H9 (cell line): ENCODE results near the gene FAM89B. TPM values are rescaled to one million over a fixed set of nuclear protein-coding genes. Genes with fewer than 3 reads are reported as not detected.
A peak's percentile ranks its signal among the peaks of the same experiment; 100 is the strongest.

Source experiments
- DNase-seq: peaks from one replicate; pipeline ENCODE4 v3.0.0-alpha.2; 2017
- H2AFZ ChIP-seq: one replicate; pipeline ENCODE4 v1.6.1; 2013; ENCODE audit warnings: mild to moderate bottlenecking, low read length, control low read depth, moderate library complexity
- H2AK5ac ChIP-seq: 2 replicates; pipeline ENCODE4 v1.6.1; 2013; ENCODE audit warnings: low read length, control low read depth, mixed read lengths; ENCODE audit not compliant: insufficient read length
- H2BK120ac ChIP-seq: one replicate; pipeline ENCODE4 v1.6.1; 2013; ENCODE audit warnings: low read depth, mild to moderate bottlenecking, low read length, control low read depth, inconsistent platforms; ENCODE audit not compliant: poor library complexity, severe bottlenecking
- H2BK12ac ChIP-seq: 2 replicates; pipeline ENCODE4 v1.6.1; 2013; ENCODE audit warnings: low read length, control low read depth, mixed read lengths, low read depth; ENCODE audit not compliant: insufficient read length
- H2BK15ac ChIP-seq: 2 replicates; pipeline ENCODE4 v1.6.1; 2013; ENCODE audit warnings: low read depth, low read length, control low read depth
- H2BK20ac ChIP-seq: one replicate; pipeline ENCODE4 v1.6.1; 2013; ENCODE audit warnings: low read depth, mild to moderate bottlenecking, low read length, control low read depth, inconsistent platforms; ENCODE audit not compliant: poor library complexity, severe bottlenecking
- H2BK5ac ChIP-seq: 2 replicates; pipeline ENCODE4 v1.6.1; 2013; ENCODE audit warnings: low read length, control low read depth, mixed read lengths; ENCODE audit not compliant: insufficient read length
- H3K14ac ChIP-seq: 2 replicates; pipeline ENCODE4 v1.6.1; 2013; ENCODE audit warnings: low read length, control low read depth; ENCODE audit not compliant: insufficient read depth
- H3K18ac ChIP-seq: 2 replicates; pipeline ENCODE4 v1.6.1; 2013; ENCODE audit warnings: low read depth, mild to moderate bottlenecking, mixed read lengths, low read length, control low read depth; ENCODE audit not compliant: insufficient read length
- H3K23ac ChIP-seq: 2 replicates; pipeline ENCODE4 v1.6.1; 2013; ENCODE audit warnings: low read length, control low read depth, mixed read lengths, low read depth; ENCODE audit not compliant: insufficient read length
- H3K23me2 ChIP-seq: 2 replicates; pipeline ENCODE4 v1.6.1; 2013; ENCODE audit warnings: low read depth, mild to moderate bottlenecking, mixed read lengths, low read length, control low read depth; ENCODE audit not compliant: insufficient read length, poor library complexity, severe bottlenecking
- H3K27ac ChIP-seq: 2 replicates; pipeline ENCODE4 v1.5.1; 2013; ENCODE audit warnings: low read length, control low read depth, mixed read lengths, low read depth; ENCODE audit not compliant: insufficient read length
- H3K27me3 ChIP-seq: 2 replicates; pipeline ENCODE4 v1.6.1; 2013; ENCODE audit warnings: low read length, control low read depth, inconsistent platforms; ENCODE audit not compliant: insufficient read depth
- H3K4ac ChIP-seq: 2 replicates; pipeline ENCODE4 v1.6.1; 2013; ENCODE audit warnings: low read depth, mild to moderate bottlenecking, control low read depth, inconsistent platforms, low read length, moderate library complexity
- H3K4me1 ChIP-seq: 2 replicates; pipeline ENCODE4 v1.6.1; 2013; ENCODE audit warnings: low read length, control low read depth, inconsistent platforms; ENCODE audit not compliant: insufficient read depth
- H3K4me2 ChIP-seq: 2 replicates; pipeline ENCODE4 v1.6.1; 2013; ENCODE audit warnings: low read length, control low read depth, mixed read lengths; ENCODE audit not compliant: insufficient read length, insufficient read depth
- H3K56ac ChIP-seq: 2 replicates; pipeline ENCODE4 v1.6.1; 2013; ENCODE audit warnings: low read depth, mild to moderate bottlenecking, mixed read lengths, low read length, control low read depth; ENCODE audit not compliant: insufficient read length
- H3K79me1 ChIP-seq: 2 replicates; pipeline ENCODE4 v1.6.1; 2013; ENCODE audit warnings: low read depth, mild to moderate bottlenecking, moderate library complexity, low read length, control low read depth, inconsistent platforms; ENCODE audit not compliant: insufficient read depth, poor library complexity, severe bottlenecking
- H3K79me2 ChIP-seq: 2 replicates; pipeline ENCODE4 v1.6.1; 2013; ENCODE audit warnings: low read length, control low read depth, inconsistent platforms; ENCODE audit not compliant: insufficient read depth
- H3K9ac ChIP-seq: 2 replicates; pipeline ENCODE4 v1.6.1; 2013; ENCODE audit warnings: low read length, control low read depth, mixed read lengths; ENCODE audit not compliant: insufficient read length; ENCODE audit errors: extremely low read depth
- H3K9me3 ChIP-seq: one replicate; pipeline ENCODE4 v1.6.1; 2013; ENCODE audit warnings: low read depth, low read length, inconsistent platforms; ENCODE audit not compliant: control insufficient read depth
- H3T11ph ChIP-seq: one replicate; pipeline ENCODE4 v1.6.1; 2013; ENCODE audit warnings: mild to moderate bottlenecking, low read length, control low read depth, inconsistent platforms
- H4K20me1 ChIP-seq: one replicate; pipeline ENCODE4 v1.6.1; 2013; ENCODE audit not compliant: control insufficient read depth, insufficient read length, insufficient read depth
- H4K5ac ChIP-seq: 2 replicates; pipeline ENCODE4 v1.6.1; 2013; ENCODE audit warnings: low read depth, mild to moderate bottlenecking, mixed read lengths, low read length, control low read depth; ENCODE audit not compliant: insufficient read length
- H4K8ac ChIP-seq: replicated peaks from 2 replicates; pipeline ENCODE4 v1.6.1; 2013; ENCODE audit warnings: low read length, control low read depth, mixed read lengths, low read depth; ENCODE audit not compliant: insufficient read length
- H4K91ac ChIP-seq: 2 replicates; pipeline ENCODE4 v1.6.1; 2013; ENCODE audit warnings: low read depth, mild to moderate bottlenecking, moderate library complexity, mixed read lengths, low read length, control low read depth; ENCODE audit not compliant: insufficient read length
- H3K27ac Mint-ChIP-seq, 3 experiments: 2 replicates in 2 of 3; 3 replicates in 1 of 3; pipeline ENCODE4 v1.8.0; 2020 to 2021; ENCODE audit warnings: mixed read lengths in 3 of 3, mild to moderate bottlenecking in 1 of 3, moderate library complexity in 1 of 3
- H3K27me3 Mint-ChIP-seq: 2 replicates; pipeline ENCODE4 v1.8.0; 2021; ENCODE audit warnings: low read depth, mild to moderate bottlenecking, moderate library complexity, mixed read lengths
- H3K36me3 Mint-ChIP-seq, 3 experiments: 2 replicates in 2 of 3; 3 replicates in 1 of 3; pipeline ENCODE4 v1.8.0; 2020 to 2021; ENCODE audit warnings: low read depth in 3 of 3, mixed read lengths in 3 of 3; ENCODE audit not compliant: insufficient read depth in 1 of 3
- H3K4me1 Mint-ChIP-seq, 2 experiments: 2 replicates each; pipeline ENCODE4 v1.8.0; 2020; ENCODE audit warnings: mixed read lengths in 2 of 2
- H3K4me3 Mint-ChIP-seq, 2 experiments: 2 replicates in 1 of 2; 3 replicates in 1 of 2; pipeline ENCODE4 v1.8.0; 2020 to 2021; ENCODE audit warnings: mild to moderate bottlenecking in 2 of 2, mixed read lengths in 2 of 2, moderate library complexity in 1 of 2
- H3K9me3 Mint-ChIP-seq, 2 experiments: 2 replicates in 1 of 2; 3 replicates in 1 of 2; pipeline ENCODE4 v1.8.0; 2020; ENCODE audit warnings: mild to moderate bottlenecking in 2 of 2, mixed read lengths in 2 of 2, moderate library complexity in 1 of 2
- CTCF ChIP-seq: fragments of 200-600 bp; sonication (generic); conservative IDR thresholded peaks from 3 replicates; pipeline ENCODE4 v1.8.0; 2021; ENCODE audit warnings: antibody characterized with exemption, mild to moderate bottlenecking
- WGBS: extraction: QIAGEN DNeasy Blood & Tissue Kit; methylation state at CpG from one replicate; pipeline ENCODE4 v1.1.7; 2013; ENCODE audit warnings: missing lambda C conversion rate, low lambda C conversion rate, mixed read lengths; ENCODE audit not compliant: insufficient read length; ENCODE audit errors: extremely low coverage; 5-methylcytosine and 5-hydroxymethylcytosine counted together
- total RNA-seq: library from RNA; stranded (reverse); gene quantifications from 2 replicates; pipeline ENCODE4 v1.2.1, GENCODE V29; 2021

The FAM89B gene
- total RNA-seq, 1 experiment from 2014 or later: 21.7 TPM

- Histone ChIP-seq H3K79me1 (no peaks in the 10 kb centered on the region), H3K4me2 (peak overlapping the region; percentile 9), H2BK5ac (no peak overlapping the region), H3K18ac (no peak overlapping the region), H2AFZ (no peak overlapping the region), H3K9ac (no peak overlapping the region), H2BK12ac (no peak overlapping the region), H3K4ac (no peak overlapping the region), H3T11ph (no peak overlapping the region), H4K5ac (no peak overlapping the region), H3K14ac (no peak overlapping the region), H3K23ac (no peak overlapping the region), H4K8ac (no peak overlapping the region), H3K4me1 (peaks cover 5% of the 10 kb centered on the region; the same call in 1 of the 2 replicates), H4K91ac (no peak overlapping the region), H3K56ac (no peak overlapping the region), H2BK15ac (no peak overlapping the region), H3K9me3 (no peaks in the 10 kb centered on the region), H3K79me2 (no peaks in the 10 kb centered on the region), H3K27me3 (no peaks in the 10 kb centered on the region; the same call in 1 of the 2 replicates), H4K20me1 (no peaks in the 10 kb centered on the region), H2AK5ac (no peak overlapping the region), H3K27ac (no peak overlapping the region), H3K23me2 (no peaks in the 10 kb centered on the region), H2BK120ac (no peak overlapping the region), H2BK20ac (no peak overlapping the region)
- TF ChIP-seq CTCF: no peak
- H3K36me3 Mint-ChIP-seq: no peaks in the 10 kb centered on the region
- peak; percentile 63 for DNase-seq
- H3K27me3 Mint-ChIP-seq: peaks cover 40% of the 10 kb centered on the region
- no peaks in the 10 kb centered on the region for H3K9me3 Mint-ChIP-seq
- peak overlapping the region in 1 of 2 experiments; percentile 65; a peak in 4 of 5 replicates for H3K4me3 Mint-ChIP-seq
- H3K27ac Mint-ChIP-seq: peak overlapping the region in 1 of 3 experiments; percentile 71; a peak in 2 of 7 replicates
- H3K4me1 Mint-ChIP-seq: peaks cover 38 to 54% of the 10 kb centered on the region in 2 experiments
- no CpG with 5 or more reads among the region's 5 CpGs for WGBS
These were observed 12.3 kb upstream of the FAM89B start for GRCh38 chr11:65559951-65560537.
